Neural cell (in vitro differentiated cells): ENCODE results near the gene CLCN1. TPM values are rescaled to one million over a fixed set of nuclear protein-coding genes. Genes with fewer than 3 reads are reported as not detected.

Experiments used
- H2AFZ ChIP-seq: fragments of 200-600, 300-800 bp; sonication (generic), shearing (Covaris generic); 2 replicates; pipeline ENCODE4 v1.6.0; 2014; ENCODE audit warnings: low read depth, mild to moderate bottlenecking, antibody characterized with exemption, low read length, moderate library complexity
- H3F3A ChIP-seq: fragments of 200-600 bp; shearing (Covaris generic); 2 replicates; pipeline ENCODE4 v1.6.1; 2016; ENCODE audit warnings: mild to moderate bottlenecking, moderate library complexity, mixed read lengths, antibody characterized with exemption, low read length; ENCODE audit not compliant: insufficient read depth, poor library complexity, severe bottlenecking
- H3K27ac ChIP-seq: fragments of 200-600, 300-800 bp; sonication (generic), shearing (Covaris generic); 2 replicates; pipeline ENCODE4 v1.5.1; 2014; ENCODE audit warnings: mild to moderate bottlenecking, low read length, moderate library complexity
- H3K27me3 ChIP-seq: fragments of 300-800, 200-600 bp; sonication (generic), shearing (Covaris generic); 2 replicates; pipeline ENCODE4 v1.6.0; 2014; ENCODE audit warnings: mild to moderate bottlenecking, low read depth, low read length, moderate library complexity; ENCODE audit not compliant: insufficient read depth
- H3K36me3 ChIP-seq: fragments of 300-800, 200-600 bp; sonication (generic), shearing (Covaris generic); 2 replicates; pipeline ENCODE4 v1.5.1; 2014; ENCODE audit warnings: mild to moderate bottlenecking, antibody characterized with exemption, low read length, moderate library complexity; ENCODE audit not compliant: insufficient read depth
- H3K4me2 ChIP-seq: fragments of 300-800, 200-600 bp; sonication (generic), shearing (Covaris generic); 2 replicates; pipeline ENCODE4 v1.6.0; 2014; ENCODE audit warnings: mild to moderate bottlenecking, low read length
- H3K4me3 ChIP-seq: fragments of 300-800, 200-600 bp; sonication (generic), shearing (Covaris generic); 2 replicates; pipeline ENCODE4 v1.5.1; 2014; ENCODE audit warnings: mild to moderate bottlenecking, low read length, moderate library complexity
- H3K79me2 ChIP-seq: fragments of 200-600 bp; shearing (Covaris generic); replicated peaks from 2 replicates; pipeline ENCODE4 v1.6.0; 2014; ENCODE audit warnings: mild to moderate bottlenecking, low read length, moderate library complexity; ENCODE audit not compliant: insufficient read depth
- H3K9ac ChIP-seq: fragments of 300-800, 200-600 bp; sonication (generic), shearing (Covaris generic); 2 replicates; pipeline ENCODE4 v1.6.1; 2016; ENCODE audit warnings: mild to moderate bottlenecking, low read length, mixed read lengths
- H3K9me2 ChIP-seq: fragments of 200-600 bp; shearing (Covaris generic); 2 replicates; pipeline ENCODE4 v1.6.1; 2016; ENCODE audit warnings: mild to moderate bottlenecking, low read length, mixed read lengths; ENCODE audit not compliant: insufficient read depth
- H3K9me3 ChIP-seq: fragments of 200-600, 300-800 bp; sonication (generic), shearing (Covaris generic); 2 replicates; pipeline ENCODE4 v1.6.1; 2016; ENCODE audit warnings: mild to moderate bottlenecking, mixed run types, low read length, moderate library complexity, mixed read lengths
- H4K20me1 ChIP-seq: fragments of 200-600 bp; shearing (Covaris generic); 2 replicates; pipeline ENCODE4 v1.6.1; 2016; ENCODE audit warnings: mild to moderate bottlenecking, mixed run types; ENCODE audit not compliant: insufficient read depth
- CTCF ChIP-seq: fragments of 450-650 bp; IDR thresholded peaks from 2 replicates; pipeline ENCODE4 v1.5.1; 2014; ENCODE audit warnings: antibody characterized with exemption, mild to moderate bottlenecking, moderate library complexity; ENCODE audit not compliant: poor library complexity, severe bottlenecking
- EP300 ChIP-seq: fragments of 450-650 bp; conservative IDR thresholded peaks from 2 replicates; pipeline ENCODE4 v1.6.1; 2014; ENCODE audit warnings: antibody characterized with exemption, mild to moderate bottlenecking, moderate library complexity; ENCODE audit not compliant: poor library complexity, severe bottlenecking
- EZH2 ChIP-seq: fragments of 200-600, 300-800 bp; shearing (Covaris generic), sonication (generic); IDR thresholded peaks from 2 replicates; pipeline ENCODE4 v1.6.1; 2014; ENCODE audit warnings: antibody characterized with exemption, low read length, borderline replicate concordance, mild to moderate bottlenecking; ENCODE audit not compliant: insufficient read depth, poor library complexity, severe bottlenecking
- MXI1 ChIP-seq: fragments of 450-650 bp; conservative IDR thresholded peaks from 2 replicates; pipeline ENCODE4 v1.6.1; 2014; ENCODE audit warnings: antibody characterized with exemption, mild to moderate bottlenecking; ENCODE audit not compliant: poor library complexity, severe bottlenecking
- POLR2AphosphoS5 ChIP-seq: IDR thresholded peaks from 2 replicates; pipeline ENCODE4 v1.6.1; 2012
- RAD21 ChIP-seq: fragments of 450-650 bp; conservative IDR thresholded peaks from 2 replicates; pipeline ENCODE4 v1.6.1; 2014; ENCODE audit warnings: antibody characterized with exemption, mild to moderate bottlenecking, moderate library complexity
- SMC3 ChIP-seq: fragments of 450-650 bp; conservative IDR thresholded peaks from 2 replicates; pipeline ENCODE4 v1.6.1; 2014; ENCODE audit warnings: antibody characterized with exemption, mild to moderate bottlenecking, moderate library complexity; ENCODE audit not compliant: poor library complexity
- TAF1 ChIP-seq: IDR thresholded peaks from 2 replicates; pipeline ENCODE4 v1.6.1; 2012; ENCODE audit warnings: low read depth
- polyA plus RNA-seq: library from polyadenylated mRNA; depleted of rRNA; stranded (reverse); fragments of >200 nt; gene quantifications from 2 replicates; pipeline ENCODE4 v1.2.3, GENCODE V29; 2014
- TF ChIP-seq, protein P1 (sequence below): IDR thresholded peaks from 2 replicates; pipeline ENCODE4 v1.6.1; 2012; ENCODE audit warnings: borderline replicate concordance

CLCN1 gene
- polyA plus RNA-seq, 1 donor from 2014 or later, result not detected

DNA sequence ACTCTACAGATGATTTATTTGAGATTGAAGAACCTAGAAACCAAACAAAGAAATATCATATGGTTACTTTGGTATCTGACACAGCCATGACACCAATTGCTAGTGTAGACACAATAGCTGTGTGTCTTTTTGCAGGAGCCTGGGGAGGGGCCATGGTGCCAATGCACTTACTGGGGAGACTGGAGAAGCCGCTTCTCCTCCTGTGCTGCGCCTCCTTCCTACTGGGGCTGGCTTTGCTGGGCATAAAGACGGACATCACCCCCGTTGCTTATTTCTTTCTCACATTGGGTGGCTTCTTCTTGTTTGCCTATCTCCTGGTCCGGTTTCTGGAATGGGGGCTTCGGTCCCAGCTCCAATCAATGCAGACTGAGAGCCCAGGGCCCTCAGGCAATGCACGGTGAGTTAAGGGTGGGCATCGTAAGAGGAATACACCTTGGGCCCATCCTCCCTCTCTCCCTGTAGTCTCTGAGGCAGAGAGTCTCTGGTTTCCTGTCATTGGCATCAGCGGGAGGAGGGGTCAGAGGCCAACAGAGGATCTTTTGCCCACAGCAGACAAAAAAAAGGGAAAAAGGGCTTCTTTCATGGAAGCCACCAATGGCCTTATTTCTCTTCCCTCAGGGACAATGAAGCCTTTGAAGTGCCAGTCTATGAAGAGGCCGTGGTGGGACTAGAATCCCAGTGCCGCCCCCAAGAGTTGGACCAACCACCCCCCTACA lies 29.9 kb upstream of the CLCN1 start:
- no peak overlapping the region for H2AFZ ChIP-seq
- H4K20me1 ChIP-seq, result no peaks in the 10 kb centered on the region
- no peak for TF ChIP-seq EP300
- TF ChIP-seq MXI1, result no peak
- TF ChIP-seq CTCF, result no peak
- no peak for TF ChIP-seq SMC3
- no peak for TF ChIP-seq POLR2AphosphoS5
- TF ChIP-seq EZH2, result no peak
- TF ChIP-seq, protein P1, sequence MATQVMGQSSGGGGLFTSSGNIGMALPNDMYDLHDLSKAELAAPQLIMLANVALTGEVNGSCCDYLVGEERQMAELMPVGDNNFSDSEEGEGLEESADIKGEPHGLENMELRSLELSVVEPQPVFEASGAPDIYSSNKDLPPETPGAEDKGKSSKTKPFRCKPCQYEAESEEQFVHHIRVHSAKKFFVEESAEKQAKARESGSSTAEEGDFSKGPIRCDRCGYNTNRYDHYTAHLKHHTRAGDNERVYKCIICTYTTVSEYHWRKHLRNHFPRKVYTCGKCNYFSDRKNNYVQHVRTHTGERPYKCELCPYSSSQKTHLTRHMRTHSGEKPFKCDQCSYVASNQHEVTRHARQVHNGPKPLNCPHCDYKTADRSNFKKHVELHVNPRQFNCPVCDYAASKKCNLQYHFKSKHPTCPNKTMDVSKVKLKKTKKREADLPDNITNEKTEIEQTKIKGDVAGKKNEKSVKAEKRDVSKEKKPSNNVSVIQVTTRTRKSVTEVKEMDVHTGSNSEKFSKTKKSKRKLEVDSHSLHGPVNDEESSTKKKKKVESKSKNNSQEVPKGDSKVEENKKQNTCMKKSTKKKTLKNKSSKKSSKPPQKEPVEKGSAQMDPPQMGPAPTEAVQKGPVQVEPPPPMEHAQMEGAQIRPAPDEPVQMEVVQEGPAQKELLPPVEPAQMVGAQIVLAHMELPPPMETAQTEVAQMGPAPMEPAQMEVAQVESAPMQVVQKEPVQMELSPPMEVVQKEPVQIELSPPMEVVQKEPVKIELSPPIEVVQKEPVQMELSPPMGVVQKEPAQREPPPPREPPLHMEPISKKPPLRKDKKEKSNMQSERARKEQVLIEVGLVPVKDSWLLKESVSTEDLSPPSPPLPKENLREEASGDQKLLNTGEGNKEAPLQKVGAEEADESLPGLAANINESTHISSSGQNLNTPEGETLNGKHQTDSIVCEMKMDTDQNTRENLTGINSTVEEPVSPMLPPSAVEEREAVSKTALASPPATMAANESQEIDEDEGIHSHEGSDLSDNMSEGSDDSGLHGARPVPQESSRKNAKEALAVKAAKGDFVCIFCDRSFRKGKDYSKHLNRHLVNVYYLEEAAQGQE, result no peak
- no peak for TF ChIP-seq TAF1
- no peak for TF ChIP-seq RAD21
- H3K4me2 ChIP-seq, result no peak overlapping the region
- no peaks in the 10 kb centered on the region for H3K27me3 ChIP-seq
- no peaks in the 10 kb centered on the region for H3K9me2 ChIP-seq
- peaks cover 27% of the 10 kb centered on the region for H3K79me2 ChIP-seq
- H3F3A ChIP-seq, result no peaks in the 10 kb centered on the region
- no peak overlapping the region for H3K27ac ChIP-seq
- no peak overlapping the region for H3K9ac ChIP-seq
- H3K9me3 ChIP-seq, result no peaks in the 10 kb centered on the region
- no peaks in the 10 kb centered on the region for H3K36me3 ChIP-seq
- no peak overlapping the region for H3K4me3 ChIP-seq

GRCh38 chr7:143286522-143286890 lies 29.4 kb upstream of the CLCN1 start:
- TF ChIP-seq, protein P1, result no peak
- no peak for TF ChIP-seq TAF1
- TF ChIP-seq CTCF, result no peak
- no peak for TF ChIP-seq MXI1
- no peak for TF ChIP-seq SMC3
- no peak for TF ChIP-seq POLR2AphosphoS5
- TF ChIP-seq EZH2, result no peak
- TF ChIP-seq RAD21, result no peak
- no peak for TF ChIP-seq EP300
- no peak overlapping the region for H2AFZ ChIP-seq
- no peaks in the 10 kb centered on the region for H3K9me2 ChIP-seq
- no peaks in the 10 kb centered on the region for H3K9me3 ChIP-seq
- H3K79me2 ChIP-seq, result peaks cover 32% of the 10 kb centered on the region
- no peak overlapping the region for H3K4me3 ChIP-seq
- H3K36me3 ChIP-seq, result no peaks in the 10 kb centered on the region
- no peaks in the 10 kb centered on the region for H3K27me3 ChIP-seq
- no peak overlapping the region for H3K27ac ChIP-seq
- no peak overlapping the region for H3K4me2 ChIP-seq
- no peak overlapping the region for H3K9ac ChIP-seq
- H4K20me1 ChIP-seq, result no peaks in the 10 kb centered on the region
- H3F3A ChIP-seq, result no peaks in the 10 kb centered on the region
